ENCODE measurements around the gene KCNN1. TPM values are rescaled to one million over a fixed set of nuclear protein-coding genes. Genes with fewer than 3 reads are reported as not detected.

Gene KCNN1
- total RNA-seq, 2 donors from 2014 or later: 0.50 to 0.61 TPM

GRCh38 chr19:17942181-17942580, 24.7 kb upstream of the KCNN1 start:
- no peak for ATAC-seq (replicated peaks)
- H3K4me1 Mint-ChIP-seq: peaks cover 12% of the 10 kb centered on the region

GRCh38 chr19:17942582-17943273, 24.2 kb upstream of the KCNN1 start:
- Mint-ChIP-seq H3K36me3 (ENCODE audit: low read depth) (peaks cover 45% of the 10 kb centered on the region), H3K27me3 (no peaks in the 10 kb centered on the region), H3K4me1 (peaks cover 15% of the 10 kb centered on the region), H3K9me3 (no peaks in the 10 kb centered on the region), H3K4me3 (no peak overlapping the region), H3K27ac (no peak overlapping the region)
- no peak for ATAC-seq (replicated peaks)

More at GRCh38 chr19:17942181-17942580, 24.7 kb upstream of the KCNN1 start:
- Mint-ChIP-seq H3K9me3 (no peaks in the 10 kb centered on the region), H3K27me3 (no peaks in the 10 kb centered on the region), H3K4me3 (no peak overlapping the region), H3K36me3 (ENCODE audit: low read depth) (peaks cover 39% of the 10 kb centered on the region), H3K27ac (no peak overlapping the region)

- no peak for ATAC-seq (replicated peaks)
- Mint-ChIP-seq H3K4me1 (peaks cover 15% of the 10 kb centered on the region), H3K36me3 (ENCODE audit: low read depth) (peaks cover 37% of the 10 kb centered on the region), H3K27me3 (no peaks in the 10 kb centered on the region), H3K27ac (no peak overlapping the region), H3K9me3 (no peaks in the 10 kb centered on the region), H3K4me3 (no peak overlapping the region)
These were observed 23.4 kb upstream of the KCNN1 start for GRCh38 chr19:17943274-17944221.

GRCh38 chr19:17944301-17944700, 22.6 kb upstream of the KCNN1 start:
- peaks cover 19% of the 10 kb centered on the region for H3K4me1 Mint-ChIP-seq
- H3K27me3 Mint-ChIP-seq: peaks cover 2% of the 10 kb centered on the region
- H3K36me3 Mint-ChIP-seq (ENCODE audit: low read depth): peaks cover 31% of the 10 kb centered on the region
- H3K9me3 Mint-ChIP-seq: no peaks in the 10 kb centered on the region
- no peak overlapping the region for H3K27ac Mint-ChIP-seq
- no peak for ATAC-seq (replicated peaks)
- H3K4me3 Mint-ChIP-seq: no peak overlapping the region

- H3K9me3 Mint-ChIP-seq: no peaks in the 10 kb centered on the region
- peaks cover 20% of the 10 kb centered on the region for H3K27me3 Mint-ChIP-seq
- peak overlapping the region; percentile 87 for H3K4me3 Mint-ChIP-seq
- H3K27ac Mint-ChIP-seq: peak overlapping the region; percentile 96
- ATAC-seq (replicated peaks): peak; percentile 60
- peaks cover 33% of the 10 kb centered on the region for H3K4me1 Mint-ChIP-seq
- H3K36me3 Mint-ChIP-seq (ENCODE audit: low read depth): peaks cover 18% of the 10 kb centered on the region
These were observed 19.7 kb upstream of the KCNN1 start for GRCh38 chr19:17946965-17947784.

- Mint-ChIP-seq H3K9me3 (no peaks in the 10 kb centered on the region), H3K27me3 (peaks cover 25% of the 10 kb centered on the region), H3K4me3 (peak overlapping the region; percentile 87), H3K27ac (peak overlapping the region; percentile 96), H3K36me3 (ENCODE audit: low read depth) (peaks cover 18% of the 10 kb centered on the region), H3K4me1 (peaks cover 33% of the 10 kb centered on the region)
- peak; percentile 74 for ATAC-seq (replicated peaks)
These were observed 18.9 kb upstream of the KCNN1 start for GRCh38 chr19:17947815-17948513.

- H3K9me3 Mint-ChIP-seq: no peaks in the 10 kb centered on the region
- peaks cover 18% of the 10 kb centered on the region for H3K36me3 Mint-ChIP-seq (ENCODE audit: low read depth)
- peak overlapping the region; percentile 81 for H3K4me3 Mint-ChIP-seq
- peaks cover 30% of the 10 kb centered on the region for H3K27me3 Mint-ChIP-seq
- peak overlapping the region; percentile 86 for H3K27ac Mint-ChIP-seq
- ATAC-seq (replicated peaks): peak; percentile 1
- peaks cover 33% of the 10 kb centered on the region for H3K4me1 Mint-ChIP-seq
These were observed 18.4 kb upstream of the KCNN1 start for GRCh38 chr19:17948514-17948900.

GRCh38 chr19:17948931-17949930, 17.7 kb upstream of the KCNN1 start:
- Mint-ChIP-seq H3K4me3 (peak overlapping the region; percentile 81), H3K9me3 (no peaks in the 10 kb centered on the region), H3K4me1 (peaks cover 33% of the 10 kb centered on the region), H3K36me3 (ENCODE audit: low read depth) (peaks cover 18% of the 10 kb centered on the region), H3K27me3 (peaks cover 35% of the 10 kb centered on the region), H3K27ac (peak overlapping the region; percentile 86)
- ATAC-seq (replicated peaks): no peak

GRCh38 chr19:17949956-17950309, 17.0 kb upstream of the KCNN1 start:
- Mint-ChIP-seq H3K4me1 (peaks cover 33% of the 10 kb centered on the region), H3K36me3 (ENCODE audit: low read depth) (peaks cover 18% of the 10 kb centered on the region), H3K27me3 (peaks cover 35% of the 10 kb centered on the region)

GRCh38 chr19:17950310-17951156, 16.4 kb upstream of the KCNN1 start:
- H3K27ac Mint-ChIP-seq: peak overlapping the region; percentile 86
- ATAC-seq (replicated peaks): peak; percentile 17
- H3K4me3 Mint-ChIP-seq: peak overlapping the region; percentile 81
- peaks cover 18% of the 10 kb centered on the region for H3K36me3 Mint-ChIP-seq (ENCODE audit: low read depth)
- peaks cover 33% of the 10 kb centered on the region for H3K4me1 Mint-ChIP-seq
- H3K27me3 Mint-ChIP-seq: peaks cover 35% of the 10 kb centered on the region
- no peaks in the 10 kb centered on the region for H3K9me3 Mint-ChIP-seq

More at GRCh38 chr19:17949956-17950309, 17.0 kb upstream of the KCNN1 start:
- Mint-ChIP-seq H3K27ac (peak overlapping the region; percentile 86), H3K9me3 (no peaks in the 10 kb centered on the region), H3K4me3 (peak overlapping the region; percentile 81)
- ATAC-seq (replicated peaks): no peak

- peak overlapping the region; percentile 86 for H3K27ac Mint-ChIP-seq
- H3K9me3 Mint-ChIP-seq: no peaks in the 10 kb centered on the region
- peak overlapping the region; percentile 81 for H3K4me3 Mint-ChIP-seq
- peaks cover 35% of the 10 kb centered on the region for H3K27me3 Mint-ChIP-seq
- H3K36me3 Mint-ChIP-seq (ENCODE audit: low read depth): peaks cover 18% of the 10 kb centered on the region
- ATAC-seq (replicated peaks): no peak
- H3K4me1 Mint-ChIP-seq: peaks cover 25% of the 10 kb centered on the region
These were observed 15.5 kb upstream of the KCNN1 start for GRCh38 chr19:17951157-17951989.
